Bronchial epithelial cell (primary cell): ENCODE measurements around the gene KRT5. TPM values are rescaled to one million over a fixed set of nuclear protein-coding genes. Genes with fewer than 3 reads are reported as not detected.

Experiments
- DNase-seq: peaks from one replicate; pipeline ENCODE4 v3.0.0-alpha.2; 2010; ENCODE audit warnings: low read depth
- FAIRE-seq: peaks from 2 replicates; lab custom pipeline; 2011; peaks lifted over from hg19 to GRCh38; lab: Jason Lieb, UNC
- H3K27me3 ChIP-seq: 2 replicates; pipeline ENCODE4 v1.5.1; 2011; ENCODE audit warnings: low read length; ENCODE audit not compliant: control insufficient read depth, insufficient read depth
- H3K36me3 ChIP-seq: 2 replicates; pipeline ENCODE4 v1.5.1; 2011; ENCODE audit warnings: low read length; ENCODE audit not compliant: control insufficient read depth, insufficient read depth
- H3K4me3 ChIP-seq: 2 replicates; pipeline ENCODE4 v1.5.1; 2011; ENCODE audit warnings: mild to moderate bottlenecking, low read depth, low read length, control low read depth
- total RNA-seq: library from RNA; depleted of rRNA; stranded (reverse); fragments of >200 nt; gene quantifications from 2 replicates; pipeline ENCODE4 v1.2.1, GENCODE V29; 2014
- TF ChIP-seq, protein P1 (sequence below): IDR thresholded peaks from 2 replicates; pipeline ENCODE4 v1.5.1; 2011; ENCODE audit warnings: mild to moderate bottlenecking, moderate library complexity, low read length, control low read depth, inconsistent platforms; ENCODE audit not compliant: insufficient read depth, severe bottlenecking

Gene KRT5
- total RNA-seq, 1 donor from 2014 or later = 6,770 TPM

DNA sequence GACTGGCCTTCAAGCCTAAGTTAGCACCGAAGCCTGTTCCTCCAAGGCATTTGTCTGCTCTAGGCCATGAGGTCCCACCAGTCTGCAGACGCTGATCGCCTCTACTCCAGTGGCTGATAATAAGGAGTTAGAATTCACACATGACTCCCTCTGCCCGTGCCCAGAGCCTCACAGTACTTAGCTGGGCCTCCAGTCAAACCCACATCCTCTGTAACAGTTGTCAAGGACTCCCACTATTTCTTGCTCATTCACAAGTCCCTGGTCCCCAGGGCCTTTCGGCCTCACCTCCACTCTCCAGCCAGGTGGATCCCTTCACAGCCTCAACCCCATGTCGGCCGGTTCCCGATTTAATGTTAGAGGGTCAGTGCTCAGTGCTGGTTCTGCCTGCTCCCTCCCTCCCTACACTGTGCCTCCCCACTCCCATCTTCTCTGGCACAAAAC lies 6.3 kb upstream of the KRT5 start:
- no peak for FAIRE-seq
- Histone ChIP-seq H3K4me3 (no peak overlapping the region), H3K36me3 (no peaks in the 10 kb centered on the region), H3K27me3 (no peaks in the 10 kb centered on the region)
- TF ChIP-seq, protein P1, sequence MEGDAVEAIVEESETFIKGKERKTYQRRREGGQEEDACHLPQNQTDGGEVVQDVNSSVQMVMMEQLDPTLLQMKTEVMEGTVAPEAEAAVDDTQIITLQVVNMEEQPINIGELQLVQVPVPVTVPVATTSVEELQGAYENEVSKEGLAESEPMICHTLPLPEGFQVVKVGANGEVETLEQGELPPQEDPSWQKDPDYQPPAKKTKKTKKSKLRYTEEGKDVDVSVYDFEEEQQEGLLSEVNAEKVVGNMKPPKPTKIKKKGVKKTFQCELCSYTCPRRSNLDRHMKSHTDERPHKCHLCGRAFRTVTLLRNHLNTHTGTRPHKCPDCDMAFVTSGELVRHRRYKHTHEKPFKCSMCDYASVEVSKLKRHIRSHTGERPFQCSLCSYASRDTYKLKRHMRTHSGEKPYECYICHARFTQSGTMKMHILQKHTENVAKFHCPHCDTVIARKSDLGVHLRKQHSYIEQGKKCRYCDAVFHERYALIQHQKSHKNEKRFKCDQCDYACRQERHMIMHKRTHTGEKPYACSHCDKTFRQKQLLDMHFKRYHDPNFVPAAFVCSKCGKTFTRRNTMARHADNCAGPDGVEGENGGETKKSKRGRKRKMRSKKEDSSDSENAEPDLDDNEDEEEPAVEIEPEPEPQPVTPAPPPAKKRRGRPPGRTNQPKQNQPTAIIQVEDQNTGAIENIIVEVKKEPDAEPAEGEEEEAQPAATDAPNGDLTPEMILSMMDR = no peak
- no peak for DNase-seq

DNA sequence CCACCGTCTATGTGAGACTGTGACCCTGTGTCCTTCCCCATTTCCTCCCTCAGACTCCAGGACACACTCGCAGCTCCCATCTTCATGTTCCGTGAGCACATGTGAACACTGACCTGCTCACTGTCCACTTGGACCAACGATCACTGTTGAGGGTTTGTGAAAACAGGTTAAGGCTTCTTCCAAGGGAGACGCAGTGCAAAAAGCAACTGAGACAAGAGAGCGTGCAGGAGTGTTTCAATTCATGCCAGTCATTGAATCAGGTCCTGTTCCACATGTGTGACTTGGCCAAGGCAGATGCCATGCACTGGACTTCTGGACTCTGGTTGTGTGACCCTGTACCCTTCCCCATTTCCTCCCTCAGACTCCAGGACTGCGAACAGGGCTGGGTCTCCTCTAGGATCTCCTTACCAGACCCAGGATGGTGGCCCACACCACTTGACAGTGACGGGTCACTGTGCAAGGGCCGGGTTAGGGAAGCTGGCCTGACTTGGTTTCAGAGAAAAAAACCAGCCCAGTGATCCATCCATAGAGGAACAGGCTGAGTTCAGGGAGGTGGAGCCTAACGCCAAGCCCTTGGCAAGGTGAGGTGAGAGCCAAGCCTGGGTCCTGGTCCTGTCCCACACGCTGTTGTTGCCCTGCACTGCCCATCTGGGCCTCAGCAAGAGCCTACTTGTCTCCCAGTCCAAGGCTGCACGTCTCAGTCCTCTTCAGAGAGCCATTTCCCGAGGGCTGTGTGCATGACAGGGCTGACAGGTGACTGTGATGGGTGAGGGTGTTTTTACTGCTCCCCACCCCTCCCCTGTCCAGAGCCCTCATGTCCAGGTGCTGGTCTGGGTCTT lies 5.7 kb upstream of the KRT5 start:
- TF ChIP-seq, protein P1 = no peak
- H3K36me3 ChIP-seq = no peaks in the 10 kb centered on the region
- no peak overlapping the region for H3K4me3 ChIP-seq
- FAIRE-seq = peak; percentile 66
- no peaks in the 10 kb centered on the region for H3K27me3 ChIP-seq
- no peak for DNase-seq

DNA sequence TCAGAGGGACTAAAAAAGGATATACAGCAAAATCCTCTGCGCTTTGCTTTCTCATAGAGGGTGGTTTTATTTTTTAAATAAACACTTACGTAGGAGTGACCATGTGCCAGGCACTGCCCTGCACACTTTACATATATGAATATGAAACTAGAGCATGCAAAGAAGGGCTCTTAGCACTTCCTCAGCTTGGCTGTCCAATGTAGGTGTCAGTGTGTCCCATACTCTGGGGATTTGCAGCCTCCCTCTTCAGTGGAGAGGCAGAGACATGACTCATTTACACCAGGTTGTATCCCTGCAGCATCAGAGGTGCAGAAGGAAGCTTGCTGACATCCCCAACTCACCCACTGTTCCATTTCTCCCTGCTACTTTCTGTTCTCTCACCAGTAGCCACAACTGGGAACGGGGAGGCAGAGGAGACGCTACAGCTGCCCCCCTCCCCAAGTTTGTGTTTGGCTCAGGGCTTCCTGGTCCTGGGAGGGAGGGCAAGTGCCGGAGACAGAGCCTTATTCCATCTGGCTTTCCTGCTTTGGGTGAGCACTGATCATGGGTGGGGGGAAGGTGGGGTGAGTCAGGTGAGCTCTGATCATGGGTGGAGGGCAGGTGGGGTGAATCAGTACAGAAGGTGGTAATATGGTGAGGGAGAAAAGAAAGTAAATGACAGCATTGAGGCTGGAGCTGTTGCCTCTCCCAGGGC lies 4.9 kb upstream of the KRT5 start:
- peak; percentile 99 for FAIRE-seq
- peak; percentile 84 for DNase-seq
- TF ChIP-seq, protein P1 = no peak
- no peaks in the 10 kb centered on the region for H3K27me3 ChIP-seq
- no peak overlapping the region for H3K4me3 ChIP-seq
- peaks cover 1% of the 10 kb centered on the region for H3K36me3 ChIP-seq

DNA sequence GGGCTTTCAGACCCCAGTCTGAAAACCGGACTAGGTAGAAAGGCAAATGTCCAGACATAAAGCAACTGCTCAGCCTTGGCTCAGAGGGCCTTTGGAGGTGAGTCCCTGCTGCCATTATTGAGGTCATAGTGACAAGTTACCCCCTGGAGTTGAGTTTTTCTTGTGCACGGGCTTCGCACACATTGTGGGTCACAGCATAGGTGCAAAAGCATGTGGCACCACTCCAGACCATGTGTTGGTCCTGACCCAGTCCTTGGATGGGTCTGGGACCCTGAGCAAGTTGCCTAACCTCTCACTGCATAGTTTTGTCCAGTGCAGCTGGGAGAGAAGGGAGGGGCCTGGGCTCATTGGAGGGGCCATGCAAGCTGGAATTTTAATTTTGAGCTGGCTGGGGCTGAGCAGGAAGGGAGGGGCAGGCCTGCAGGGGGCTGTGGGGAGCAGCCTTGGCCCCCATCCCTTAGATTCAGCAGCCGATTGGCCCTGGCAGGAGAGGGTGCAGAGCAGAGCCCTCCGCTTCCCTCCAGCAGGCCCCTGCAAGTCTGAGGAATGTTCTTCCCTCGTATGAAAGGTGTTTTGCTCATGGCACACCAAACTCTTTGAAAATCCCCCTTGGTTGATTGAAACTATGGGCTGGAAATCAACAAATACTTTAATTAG lies 4.2 kb upstream of the KRT5 start:
- H3K36me3 ChIP-seq = peaks cover 6% of the 10 kb centered on the region
- TF ChIP-seq, protein P1 = no peak
- no peak for FAIRE-seq
- H3K27me3 ChIP-seq = no peaks in the 10 kb centered on the region
- H3K4me3 ChIP-seq = no peak overlapping the region
- DNase-seq = peak; percentile 88

DNA sequence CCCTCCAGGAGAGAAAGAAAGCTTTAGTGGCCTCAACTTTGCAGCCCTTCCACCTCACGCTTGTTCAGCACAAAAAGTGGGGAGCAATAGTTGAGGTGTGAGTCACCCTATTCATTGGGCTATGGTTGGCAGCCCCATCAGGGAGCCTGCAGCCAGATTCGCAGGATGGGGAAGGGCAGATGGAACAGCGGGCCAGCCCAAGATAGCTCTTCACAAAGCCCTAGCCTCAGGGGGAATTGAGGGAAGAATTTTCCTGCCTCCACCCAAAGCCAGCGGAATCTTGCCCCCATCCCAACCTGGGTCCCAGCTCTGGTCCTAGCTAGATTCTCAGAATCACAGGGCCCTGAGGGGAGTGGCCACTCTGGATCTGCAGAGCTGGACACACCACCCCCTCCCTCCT lies 3.6 kb upstream of the KRT5 start:
- FAIRE-seq (no peak), DNase-seq (peak; percentile 74)
- Histone ChIP-seq H3K27me3 (no peaks in the 10 kb centered on the region), H3K36me3 (peaks cover 10% of the 10 kb centered on the region), H3K4me3 (no peak overlapping the region)
- TF ChIP-seq, protein P1 = no peak
